Activated CD8-positive, alpha-beta memory T cell treated with anti-CD3 and anti-CD28 coated beads, Interleukin-2, amount 50 U/mL, for 24 hours (primary cell): ENCODE results near the gene SLC25A47.

Source experiments
- DNase-seq: peaks from one replicate; pipeline ENCODE4 v3.0.0-alpha.2; 2020; ENCODE audit errors: extremely low read depth

SLC25A47 gene

GRCh38 chr14:100375963-100376735 is 53.0 kb downstream of the SLC25A47 start, which contains the start of gene WDR25:
TSS of gene WDR25 (plus strand) at chr14:100376485.
- DNase-seq, result peak; percentile 69

GRCh38 chr14:100376751-100377171 is 53.6 kb downstream of the SLC25A47 start:
- no peak for DNase-seq
